ENCODE data around the gene ALKAL2. TPM values are rescaled to one million over a fixed set of nuclear protein-coding genes. Genes with fewer than 3 reads are reported as not detected.

ALKAL2 gene
- total RNA-seq, 1 experiment from 2014 or later: not detected

GRCh38 chr2:309148-309953, 21.5 kb upstream of the ALKAL2 start:
- no TSS peak for BruUV-seq (replicated peaks)
- Mint-ChIP-seq H3K27ac (ENCODE audit: unreplicated experiment) (no peak overlapping the region), H3K27me3 (ENCODE audit: unreplicated experiment) (no peaks in the 10 kb centered on the region), H3K36me3 (ENCODE audit: insufficient read depth, unreplicated experiment) (no peaks in the 10 kb centered on the region), H3K9me3 (ENCODE audit: low read depth, unreplicated experiment) (peaks cover 9% of the 10 kb centered on the region), H3K4me3 (ENCODE audit: low read depth, unreplicated experiment) (no peak overlapping the region), H3K4me1 (ENCODE audit: low read depth, unreplicated experiment) (no peaks in the 10 kb centered on the region)
- TF ChIP-seq, protein P1, sequence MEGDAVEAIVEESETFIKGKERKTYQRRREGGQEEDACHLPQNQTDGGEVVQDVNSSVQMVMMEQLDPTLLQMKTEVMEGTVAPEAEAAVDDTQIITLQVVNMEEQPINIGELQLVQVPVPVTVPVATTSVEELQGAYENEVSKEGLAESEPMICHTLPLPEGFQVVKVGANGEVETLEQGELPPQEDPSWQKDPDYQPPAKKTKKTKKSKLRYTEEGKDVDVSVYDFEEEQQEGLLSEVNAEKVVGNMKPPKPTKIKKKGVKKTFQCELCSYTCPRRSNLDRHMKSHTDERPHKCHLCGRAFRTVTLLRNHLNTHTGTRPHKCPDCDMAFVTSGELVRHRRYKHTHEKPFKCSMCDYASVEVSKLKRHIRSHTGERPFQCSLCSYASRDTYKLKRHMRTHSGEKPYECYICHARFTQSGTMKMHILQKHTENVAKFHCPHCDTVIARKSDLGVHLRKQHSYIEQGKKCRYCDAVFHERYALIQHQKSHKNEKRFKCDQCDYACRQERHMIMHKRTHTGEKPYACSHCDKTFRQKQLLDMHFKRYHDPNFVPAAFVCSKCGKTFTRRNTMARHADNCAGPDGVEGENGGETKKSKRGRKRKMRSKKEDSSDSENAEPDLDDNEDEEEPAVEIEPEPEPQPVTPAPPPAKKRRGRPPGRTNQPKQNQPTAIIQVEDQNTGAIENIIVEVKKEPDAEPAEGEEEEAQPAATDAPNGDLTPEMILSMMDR (IDR thresholded peaks at IDR 0.05; ENCODE audit: unreplicated experiment): no peak
- DNase-seq: no peak
- intact Hi-C loops (cut with micrococcal nuclease; ENCODE audit: unreplicated experiment): no loop called here
- CTCF ChIA-PET: no interaction called here

- H3K4me1 Mint-ChIP-seq (ENCODE audit: low read depth, unreplicated experiment): no peaks in the 10 kb centered on the region
- no peak overlapping the region for H3K4me3 Mint-ChIP-seq (ENCODE audit: low read depth, unreplicated experiment)
- H3K36me3 Mint-ChIP-seq (ENCODE audit: insufficient read depth, unreplicated experiment): no peaks in the 10 kb centered on the region
- BruUV-seq (replicated peaks): no TSS peak
- H3K27ac Mint-ChIP-seq (ENCODE audit: unreplicated experiment): no peak overlapping the region
- H3K27me3 Mint-ChIP-seq (ENCODE audit: unreplicated experiment): no peaks in the 10 kb centered on the region
- TF ChIP-seq, protein P1 (IDR thresholded peaks at IDR 0.05; ENCODE audit: unreplicated experiment): no peak
- CTCF ChIA-PET: no interaction called here
- no peak for DNase-seq
- H3K9me3 Mint-ChIP-seq (ENCODE audit: low read depth, unreplicated experiment): peaks cover 5% of the 10 kb centered on the region
- intact Hi-C loops (cut with micrococcal nuclease; ENCODE audit: unreplicated experiment): no loop called here
Observed at GRCh38 chr2:305366-305765, 17.5 kb upstream of the ALKAL2 start.

GRCh38 chr2:296354-296753, 8.5 kb upstream of the ALKAL2 start:
- Mint-ChIP-seq H3K9me3 (ENCODE audit: low read depth, unreplicated experiment) (no peaks in the 10 kb centered on the region), H3K4me1 (ENCODE audit: low read depth, unreplicated experiment) (no peaks in the 10 kb centered on the region), H3K27ac (ENCODE audit: unreplicated experiment) (no peak overlapping the region), H3K4me3 (ENCODE audit: low read depth, unreplicated experiment) (no peak overlapping the region), H3K27me3 (ENCODE audit: unreplicated experiment) (peaks cover 33% of the 10 kb centered on the region), H3K36me3 (ENCODE audit: insufficient read depth, unreplicated experiment) (no peaks in the 10 kb centered on the region)
- TF ChIP-seq, protein P1 (IDR thresholded peaks at IDR 0.05; ENCODE audit: unreplicated experiment): no peak
- BruUV-seq (replicated peaks): no TSS peak
- intact Hi-C loops (cut with micrococcal nuclease; ENCODE audit: unreplicated experiment): loop anchor here (10.0 kb wide), 1 partner anchor 228 kb away; no protein-coding TSS in a partner anchor
- CTCF ChIA-PET: no interaction called here
- no peak for DNase-seq

DNA sequence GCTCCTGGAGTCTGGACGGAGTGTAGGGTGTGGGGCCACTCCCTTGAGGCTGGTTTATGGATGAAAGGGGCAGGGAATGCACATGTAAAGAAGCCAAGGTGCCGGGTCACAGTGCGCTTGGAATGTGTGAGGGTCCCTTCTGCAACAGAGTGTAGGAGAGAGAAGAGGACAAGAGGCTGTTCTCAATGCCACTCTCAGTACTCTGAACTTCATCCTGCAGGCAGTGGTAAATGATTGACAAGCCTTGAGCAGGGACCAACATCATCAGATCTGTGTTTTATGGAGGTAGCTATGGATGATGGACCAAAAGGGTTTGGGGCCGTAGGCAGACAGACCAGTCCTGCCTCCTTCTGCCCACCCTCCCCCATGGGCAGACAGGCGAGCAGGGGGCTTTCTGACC, 7.2 kb upstream of the ALKAL2 start:
- BruUV-seq (replicated peaks): no TSS peak
- intact Hi-C loops (cut with micrococcal nuclease; ENCODE audit: unreplicated experiment): loop anchor here (10.0 kb wide), 1 partner anchor 230 kb away; no protein-coding TSS in a partner anchor
- Mint-ChIP-seq H3K4me3 (ENCODE audit: low read depth, unreplicated experiment) (no peak overlapping the region), H3K4me1 (ENCODE audit: low read depth, unreplicated experiment) (no peaks in the 10 kb centered on the region), H3K9me3 (ENCODE audit: low read depth, unreplicated experiment) (no peaks in the 10 kb centered on the region), H3K27ac (ENCODE audit: unreplicated experiment) (no peak overlapping the region), H3K36me3 (ENCODE audit: insufficient read depth, unreplicated experiment) (peaks cover under 1% of the 10 kb centered on the region), H3K27me3 (ENCODE audit: unreplicated experiment) (peaks cover 39% of the 10 kb centered on the region)
- DNase-seq: no peak
- TF ChIP-seq, protein P1 (IDR thresholded peaks at IDR 0.05; ENCODE audit: unreplicated experiment): no peak
- CTCF ChIA-PET: no interaction called here
